NCI-H1417 treated with DMSO at 0.1 percent for 48 hours (cell line): ENCODE data around the gene TUT7.
"Not testable (repeated sequence)": the region's sequence is repeated elsewhere in the genome, so short reads cannot be mapped to it uniquely, and the experiment has no call there.

Source experiments
- DNase-seq: peaks from one replicate; lab custom pipeline; 2025; lab: John Stamatoyannopoulos, UW

The TUT7 gene

DNA sequence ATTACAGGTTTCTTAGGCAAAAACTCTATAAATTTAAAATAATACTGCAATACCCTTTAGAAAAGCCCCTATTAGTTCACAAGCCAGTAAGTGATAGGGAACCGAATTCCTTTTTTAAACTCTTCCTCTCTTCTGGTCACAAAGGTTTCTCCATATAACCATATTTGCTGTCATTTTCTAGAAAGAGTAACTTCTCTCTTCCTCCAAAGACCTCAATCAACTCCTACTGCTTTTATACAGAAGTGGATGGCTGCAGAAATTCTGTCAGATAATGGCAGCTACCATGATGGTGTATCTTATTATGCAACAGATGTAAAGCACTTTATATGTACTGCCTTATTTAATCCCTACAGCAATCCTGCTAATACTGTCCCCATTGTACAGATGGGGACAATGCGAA lies 6.2 kb downstream of the TUT7 start:
- DNase-seq, result no peak

DNA sequence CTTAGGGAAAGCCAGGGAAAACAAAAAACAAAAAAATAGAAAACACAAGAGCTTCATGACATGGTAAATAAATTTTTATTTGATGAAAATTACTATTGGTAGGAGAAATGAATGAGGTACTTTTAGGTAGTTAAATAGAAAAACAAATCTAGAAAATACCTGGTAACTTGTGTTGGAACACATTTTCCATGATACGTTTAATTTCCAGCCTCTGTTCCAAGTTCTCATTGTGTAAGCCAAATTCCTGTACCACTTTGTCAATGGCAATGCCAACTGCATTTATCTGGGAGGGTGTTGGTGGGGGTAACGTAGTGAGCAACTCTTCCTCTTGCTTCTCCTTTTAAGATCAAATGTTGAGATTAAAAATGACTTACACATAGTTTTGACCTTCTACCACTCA lies 9.4 kb downstream of the TUT7 start:
- no peak for DNase-seq

- DNase-seq, result no peak
These were observed 11.9 kb downstream of the TUT7 start for GRCh38 chr9:86342269-86342668.

GRCh38 chr9:86341007-86341491 lies 13.2 kb downstream of the TUT7 start:
- DNase-seq, result no peak

- DNase-seq, result no peak
These were observed 13.7 kb downstream of the TUT7 start for GRCh38 chr9:86340356-86341006.

DNA sequence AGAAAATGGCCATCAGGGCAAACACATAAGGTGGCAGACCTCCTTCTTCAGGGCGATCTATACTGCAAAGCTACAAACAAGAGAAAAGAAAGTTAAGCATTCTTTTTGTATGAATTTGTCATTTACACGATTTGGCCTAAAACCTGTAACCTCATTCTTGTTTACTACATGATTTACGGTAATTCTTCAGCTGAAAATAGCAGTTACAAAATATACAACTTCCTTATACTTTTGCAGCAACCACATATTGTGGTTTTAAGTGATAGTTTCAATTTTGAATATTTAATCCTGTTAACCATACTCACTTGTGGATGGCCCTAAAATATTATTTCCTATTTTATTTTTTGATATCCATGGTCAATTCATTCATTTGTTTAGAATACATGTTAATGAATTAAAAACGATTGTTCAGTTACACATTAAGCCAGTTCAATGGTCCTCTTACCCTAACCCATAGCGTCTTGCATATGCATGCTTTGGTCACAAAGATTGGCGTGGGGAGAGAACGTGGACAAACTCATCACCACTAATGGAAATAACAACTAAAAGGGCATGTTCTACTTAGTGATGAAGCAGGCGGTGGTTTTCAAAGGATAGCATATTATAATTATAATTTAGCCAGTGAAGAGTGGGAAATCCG lies 16.6 kb downstream of the TUT7 start:
- no peak for DNase-seq

DNA sequence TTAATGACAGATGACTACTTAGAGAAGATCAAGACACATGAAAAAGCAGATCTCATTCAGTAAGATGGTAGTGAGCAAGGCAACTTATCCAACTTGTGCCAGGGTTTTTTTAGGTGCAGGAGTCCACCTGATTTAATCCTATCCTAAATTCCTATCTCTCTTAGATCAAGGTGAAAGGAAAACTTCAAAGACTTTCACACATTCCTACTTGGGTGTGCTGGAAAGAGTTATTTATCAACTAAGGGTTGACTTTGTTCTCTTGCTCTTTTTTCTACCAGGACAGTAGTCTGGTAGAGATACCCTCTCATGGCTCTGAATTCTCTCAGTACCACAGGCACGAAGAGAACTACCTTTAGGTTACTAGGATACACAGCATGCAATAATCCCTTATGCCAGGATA lies 18.2 kb downstream of the TUT7 start:
- DNase-seq, result no peak

GRCh38 chr9:86333651-86334050 lies 20.6 kb downstream of the TUT7 start:
- DNase-seq, result no peak

DNA sequence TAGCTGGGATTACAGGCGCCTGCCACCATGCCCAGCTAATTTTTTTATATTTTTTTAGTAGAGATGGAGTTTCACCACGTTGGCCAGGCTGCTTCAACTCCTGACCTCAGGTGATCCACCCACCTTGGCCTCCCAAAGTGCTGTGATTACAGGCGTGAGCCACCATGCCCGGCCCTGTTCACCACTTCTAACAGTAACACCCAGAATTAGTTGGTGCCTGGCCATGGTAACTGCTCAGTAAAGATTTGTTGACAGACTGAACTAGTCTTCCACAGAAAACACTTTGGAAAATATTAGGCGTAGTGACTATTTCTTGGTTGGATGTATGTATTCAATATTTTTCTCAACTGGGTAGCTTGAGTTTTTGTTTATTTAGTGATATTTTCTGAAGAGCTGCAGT lies 24.0 kb downstream of the TUT7 start:
- no peak for DNase-seq

- DNase-seq, result no peak
These were observed 24.6 kb downstream of the TUT7 start for GRCh38 chr9:86329649-86330048.

GRCh38 chr9:86328156-86328555 lies 26.1 kb downstream of the TUT7 start:
- DNase-seq, result no peak

DNA sequence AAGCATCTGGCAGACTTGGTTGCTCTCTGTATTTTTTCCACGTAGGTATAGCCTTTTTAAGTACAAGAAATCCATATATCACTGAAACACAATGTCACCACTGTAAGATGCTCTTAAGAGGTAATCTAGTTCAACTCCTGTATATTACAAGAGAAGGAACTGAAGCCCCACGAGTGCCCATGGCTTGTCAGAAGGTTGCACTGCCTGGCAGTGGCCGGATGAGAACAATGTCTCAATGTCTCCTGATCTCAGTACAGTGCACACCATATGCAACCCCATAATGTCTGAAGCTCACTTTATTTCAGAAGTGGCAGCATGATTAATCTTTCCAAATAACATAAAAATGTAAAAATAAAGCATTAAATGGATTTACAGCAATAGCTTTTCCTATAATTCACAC lies 27.7 kb downstream of the TUT7 start:
- DNase-seq, result no peak

DNA sequence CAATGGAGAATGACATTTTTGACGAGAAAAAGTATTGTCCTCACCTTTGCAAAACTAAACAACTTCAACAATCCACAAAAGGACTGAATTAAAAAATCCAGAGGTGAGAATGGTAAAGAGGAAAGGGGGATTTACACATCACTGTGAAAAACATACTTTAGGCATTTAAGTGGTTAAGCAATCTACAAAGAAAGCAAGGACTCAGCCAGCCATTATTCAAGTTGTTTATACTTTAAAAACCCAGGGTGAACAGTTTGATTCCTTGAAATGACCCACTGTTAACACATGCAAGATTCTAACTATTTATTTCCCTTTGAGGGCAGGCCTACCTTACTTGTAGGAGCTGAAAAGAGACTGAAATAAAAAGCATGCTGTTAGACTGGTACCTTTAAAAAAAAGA lies 29.3 kb downstream of the TUT7 start:
- no peak for DNase-seq

GRCh38 chr9:86324308-86324707 lies 29.9 kb downstream of the TUT7 start:
- DNase-seq, result no peak

DNA sequence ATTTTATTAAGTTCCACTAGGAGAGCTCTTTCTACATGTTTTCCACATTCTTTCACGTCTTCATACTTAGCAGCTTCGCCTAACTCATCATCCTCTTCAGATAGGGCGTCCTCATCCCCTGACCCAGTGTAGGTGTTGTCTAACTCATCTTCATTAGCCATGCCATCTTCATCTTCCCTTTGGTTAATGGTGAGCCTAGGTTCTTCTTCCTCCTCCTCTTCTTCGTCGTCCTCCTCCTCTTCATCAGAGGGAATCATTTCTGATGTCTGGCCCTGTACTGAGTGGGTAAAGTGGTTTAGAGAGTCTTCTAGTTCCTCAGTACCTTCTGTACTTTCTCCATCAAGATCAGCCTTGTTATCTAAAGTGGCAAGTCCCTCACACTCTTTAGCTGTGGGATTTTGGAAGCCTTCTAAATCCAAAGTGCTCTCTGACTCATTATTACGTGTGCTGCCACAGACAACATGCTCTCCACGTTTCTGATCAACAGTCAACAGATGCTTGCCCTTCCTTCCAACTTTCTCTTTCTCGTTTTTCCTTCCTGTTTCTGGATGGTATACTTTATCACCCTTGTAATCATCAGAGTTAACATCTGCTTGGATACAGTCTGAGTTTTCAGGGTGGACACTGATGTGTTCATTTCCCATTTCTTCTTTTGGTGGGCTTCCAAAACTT lies 31.1 kb downstream of the TUT7 start:
- no peak for DNase-seq

- no peak for DNase-seq
These were observed 32.8 kb downstream of the TUT7 start for GRCh38 chr9:86321373-86321772.

- no peak for DNase-seq
These were observed 36.0 kb downstream of the TUT7 start for GRCh38 chr9:86318187-86318586.

DNA sequence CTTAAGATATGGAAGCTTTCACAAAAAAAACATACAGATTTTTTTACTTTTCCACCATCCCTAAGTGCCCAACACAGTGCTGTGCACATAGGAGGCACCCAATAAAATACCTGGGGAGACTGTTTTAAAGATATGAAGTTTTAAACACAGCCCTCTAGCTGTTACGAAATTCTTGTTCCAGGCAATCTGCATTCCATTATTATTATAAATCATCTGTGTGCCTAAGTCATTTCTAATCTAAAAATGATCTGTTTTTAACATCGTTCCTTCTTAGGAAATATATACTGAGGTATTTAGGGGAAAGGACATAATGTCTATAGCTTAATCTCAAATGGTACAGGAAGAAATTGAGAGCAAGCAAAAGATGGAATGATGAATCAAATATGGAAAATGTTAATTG lies 39.1 kb downstream of the TUT7 start:
- DNase-seq, result no peak

- DNase-seq, result not testable (repeated sequence)
These were observed 41.3 kb downstream of the TUT7 start for GRCh38 chr9:86312959-86313358.

DNA sequence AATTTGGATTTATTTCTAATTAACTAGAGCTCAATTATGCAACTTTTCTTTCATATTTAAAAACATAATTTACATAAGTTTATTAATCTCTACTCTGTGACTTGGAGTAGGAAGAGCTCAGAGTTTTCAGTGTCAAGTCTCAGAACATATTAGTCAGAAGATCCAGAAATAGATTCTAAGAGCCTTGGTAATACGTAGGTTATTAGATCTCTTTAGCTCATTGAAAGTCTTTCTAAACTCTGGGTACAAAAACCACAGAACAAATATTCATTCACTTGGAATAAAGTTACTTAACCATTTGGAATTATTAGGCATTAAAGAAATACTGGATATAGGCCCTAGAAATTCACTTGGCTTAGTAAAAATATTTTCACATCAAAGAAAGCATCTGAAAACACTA lies 45.5 kb downstream of the TUT7 start:
- DNase-seq, result no peak

GRCh38 chr9:86304236-86304730 lies 49.9 kb downstream of the TUT7 start:
- no peak for DNase-seq

- no peak for DNase-seq
These were observed 50.8 kb downstream of the TUT7 start for GRCh38 chr9:86303316-86303975.

DNA sequence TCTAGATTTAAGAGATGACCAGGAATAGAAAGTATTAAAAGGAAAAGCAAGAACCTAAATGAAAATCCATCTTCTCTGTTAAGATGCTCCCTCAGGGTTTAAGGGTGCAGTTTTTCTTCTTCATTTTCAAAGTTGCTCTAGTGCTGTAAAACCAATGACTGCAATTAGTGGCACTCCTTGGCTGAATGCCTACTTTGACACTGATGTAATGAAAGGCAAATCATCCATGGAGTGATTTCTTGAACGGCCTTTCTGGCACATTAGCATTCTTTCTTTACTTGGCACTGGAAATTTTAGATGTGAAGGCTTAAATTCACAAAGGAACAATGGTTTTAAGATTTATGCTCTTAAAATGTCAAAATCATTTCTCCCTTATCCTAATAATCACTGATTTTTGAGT lies 52.5 kb downstream of the TUT7 start:
- no peak for DNase-seq
